Fibroblast of mammary gland (primary cell): ENCODE measurements around the gene SOX9.

Source experiments
- DNase-seq: peaks from one replicate; pipeline ENCODE4 v3.0.0-alpha.2; 2010; ENCODE audit warnings: low read depth
- H3K4me3 ChIP-seq: 2 replicates; pipeline ENCODE4 v1.5.1; 2011; ENCODE audit warnings: low read depth, mild to moderate bottlenecking, low read length, moderate library complexity; ENCODE audit not compliant: control insufficient read depth
- CTCF ChIP-seq: conservative IDR thresholded peaks from 2 replicates; pipeline ENCODE4 v1.5.1; 2011; ENCODE audit warnings: low read depth, low read length, inconsistent platforms; ENCODE audit not compliant: control insufficient read depth, insufficient read depth

SOX9 gene

GRCh38 chr17:72116661-72117521 lies 3.9 kb upstream of the SOX9 start:
- no peak overlapping the region for H3K4me3 ChIP-seq
- TF ChIP-seq CTCF, result no peak
- DNase-seq, result no peak

- DNase-seq, result no peak
- TF ChIP-seq CTCF, result no peak
- H3K4me3 ChIP-seq, result peak overlapping the region; percentile 3
These were observed 3.1 kb upstream of the SOX9 start for GRCh38 chr17:72117535-72118334.

- no peak overlapping the region for H3K4me3 ChIP-seq
- peak; percentile 86 for TF ChIP-seq CTCF
- peak; percentile 76 for DNase-seq
These were observed 2.3 kb upstream of the SOX9 start for GRCh38 chr17:72118335-72119076.

GRCh38 chr17:72119077-72119872 lies 1.5 kb upstream of the SOX9 start:
- no peak for TF ChIP-seq CTCF
- no peak for DNase-seq

GRCh38 chr17:72119873-72120641 lies 763 bp upstream of the SOX9 start:
- peak; percentile 76 for DNase-seq
- peak overlapping the region; percentile 59 for H3K4me3 ChIP-seq
- no peak for TF ChIP-seq CTCF

More at GRCh38 chr17:72119077-72119872, 1.5 kb upstream of the SOX9 start:
- H3K4me3 ChIP-seq, result no peak overlapping the region
